ENCODE results near the gene EMC8.

EMC8 gene

DNA sequence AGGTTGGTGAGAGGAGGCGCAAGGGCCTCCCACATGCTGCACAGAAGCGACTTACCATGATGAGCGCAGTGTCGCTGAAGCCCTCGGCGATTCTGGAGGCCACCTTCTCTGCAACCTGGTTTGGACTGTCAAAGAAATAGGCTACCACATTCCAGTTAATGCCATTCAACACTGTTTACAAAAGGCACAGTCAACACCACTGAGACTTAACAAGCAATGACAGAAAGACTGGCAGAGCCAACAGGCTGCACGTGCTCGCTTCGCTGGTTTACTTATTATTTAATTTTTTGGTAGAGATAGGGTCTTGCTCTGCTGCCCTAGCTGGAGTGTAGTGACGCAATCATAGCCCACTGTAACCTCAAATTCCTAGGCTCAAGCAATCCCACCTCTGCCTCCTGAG, 18.2 kb downstream of the EMC8 start:
- no peak overlapping the region for H3K4me3 ChIP-seq (ENCODE audit: control insufficient read depth, low read depth, low read length)
- no peak for DNase-seq (ENCODE audit: low read depth)
- TF ChIP-seq, protein P1, sequence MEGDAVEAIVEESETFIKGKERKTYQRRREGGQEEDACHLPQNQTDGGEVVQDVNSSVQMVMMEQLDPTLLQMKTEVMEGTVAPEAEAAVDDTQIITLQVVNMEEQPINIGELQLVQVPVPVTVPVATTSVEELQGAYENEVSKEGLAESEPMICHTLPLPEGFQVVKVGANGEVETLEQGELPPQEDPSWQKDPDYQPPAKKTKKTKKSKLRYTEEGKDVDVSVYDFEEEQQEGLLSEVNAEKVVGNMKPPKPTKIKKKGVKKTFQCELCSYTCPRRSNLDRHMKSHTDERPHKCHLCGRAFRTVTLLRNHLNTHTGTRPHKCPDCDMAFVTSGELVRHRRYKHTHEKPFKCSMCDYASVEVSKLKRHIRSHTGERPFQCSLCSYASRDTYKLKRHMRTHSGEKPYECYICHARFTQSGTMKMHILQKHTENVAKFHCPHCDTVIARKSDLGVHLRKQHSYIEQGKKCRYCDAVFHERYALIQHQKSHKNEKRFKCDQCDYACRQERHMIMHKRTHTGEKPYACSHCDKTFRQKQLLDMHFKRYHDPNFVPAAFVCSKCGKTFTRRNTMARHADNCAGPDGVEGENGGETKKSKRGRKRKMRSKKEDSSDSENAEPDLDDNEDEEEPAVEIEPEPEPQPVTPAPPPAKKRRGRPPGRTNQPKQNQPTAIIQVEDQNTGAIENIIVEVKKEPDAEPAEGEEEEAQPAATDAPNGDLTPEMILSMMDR (IDR thresholded peaks at IDR 0.05; ENCODE audit: control insufficient read depth, insufficient read depth, low read depth, low read length, missing control alignments) = no peak

- no peak overlapping the region for H3K4me3 ChIP-seq (ENCODE audit: control insufficient read depth, low read depth, low read length)
- TF ChIP-seq, protein P1 (IDR thresholded peaks at IDR 0.05; ENCODE audit: control insufficient read depth, insufficient read depth, low read depth, low read length, missing control alignments) = no peak
- DNase-seq (ENCODE audit: low read depth) = no peak
These were observed 19.1 kb downstream of the EMC8 start for GRCh38 chr16:85780281-85780680.

- DNase-seq (ENCODE audit: low read depth) = no peak
- no peak overlapping the region for H3K4me3 ChIP-seq (ENCODE audit: control insufficient read depth, low read depth, low read length)
- TF ChIP-seq, protein P1 (IDR thresholded peaks at IDR 0.05; ENCODE audit: control insufficient read depth, insufficient read depth, low read depth, low read length, missing control alignments) = no peak
These were observed 20.5 kb downstream of the EMC8 start for GRCh38 chr16:85778873-85779272.

GRCh38 chr16:85777583-85778310, 21.6 kb downstream of the EMC8 start:
- TF ChIP-seq, protein P1 (IDR thresholded peaks at IDR 0.05; ENCODE audit: control insufficient read depth, insufficient read depth, low read depth, low read length, missing control alignments) = no peak
- no peak for DNase-seq (ENCODE audit: low read depth)
- H3K4me3 ChIP-seq (ENCODE audit: control insufficient read depth, low read depth, low read length) = no peak overlapping the region

DNA sequence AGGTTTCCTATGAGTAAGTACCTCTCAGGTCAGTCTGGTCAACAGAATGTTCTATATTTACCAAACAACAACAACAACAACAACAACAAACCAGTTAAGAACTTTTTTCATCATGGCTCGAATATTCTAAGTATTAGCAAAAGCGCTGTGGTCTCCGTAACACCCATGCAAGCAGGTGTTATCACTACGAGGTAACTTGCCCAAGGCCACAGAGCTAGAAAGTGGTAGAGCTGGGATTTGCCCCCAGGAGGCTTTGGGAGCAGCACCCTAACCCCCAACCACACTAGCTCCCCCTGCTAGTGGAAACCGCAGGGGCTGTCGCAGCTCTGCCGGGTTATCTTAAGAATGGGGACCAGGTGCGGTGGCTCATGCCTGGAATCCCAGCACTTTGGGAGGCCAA, 24.5 kb downstream of the EMC8 start:
- DNase-seq (ENCODE audit: low read depth) = no peak
- TF ChIP-seq, protein P1 (IDR thresholded peaks at IDR 0.05; ENCODE audit: control insufficient read depth, insufficient read depth, low read depth, low read length, missing control alignments) = no peak
- H3K4me3 ChIP-seq (ENCODE audit: control insufficient read depth, low read depth, low read length) = no peak overlapping the region

GRCh38 chr16:85774136-85774535, 25.2 kb downstream of the EMC8 start:
- H3K4me3 ChIP-seq (ENCODE audit: control insufficient read depth, low read depth, low read length) = no peak overlapping the region
- TF ChIP-seq, protein P1 (IDR thresholded peaks at IDR 0.05; ENCODE audit: control insufficient read depth, insufficient read depth, low read depth, low read length, missing control alignments) = no peak
- no peak for DNase-seq (ENCODE audit: low read depth)
